IPS-18a (cell line): ENCODE results near the gene AASDHPPT.

Source experiments
- H3K27ac ChIP-seq: one replicate; pipeline ENCODE4 v1.5.1; 2013; ENCODE audit warnings: low read length
- H3K27me3 ChIP-seq: one replicate; pipeline ENCODE4 v1.6.1; 2013; ENCODE audit warnings: mild to moderate bottlenecking, low read length; ENCODE audit not compliant: control insufficient read depth, insufficient read depth
- H3K36me3 ChIP-seq: one replicate; pipeline ENCODE4 v1.6.1; 2013; ENCODE audit warnings: low read depth, low read length; ENCODE audit not compliant: control insufficient read depth
- H3K4me1 ChIP-seq: one replicate; pipeline ENCODE4 v1.6.1; 2013; ENCODE audit warnings: low read depth, low read length; ENCODE audit not compliant: control insufficient read depth
- H3K4me3 ChIP-seq: one replicate; pipeline ENCODE4 v1.5.1; 2013; ENCODE audit warnings: low read length
- H3K9ac ChIP-seq: one replicate; pipeline ENCODE4 v1.6.1; 2013; ENCODE audit warnings: mild to moderate bottlenecking, low read length, moderate library complexity
- H3K9me3 ChIP-seq: one replicate; pipeline ENCODE4 v1.6.1; 2013; ENCODE audit warnings: low read depth, low read length; ENCODE audit not compliant: control insufficient read depth

AASDHPPT gene

GRCh38 chr11:106131998-106132397, 54.5 kb downstream of the AASDHPPT start:
- H3K4me1 ChIP-seq, result no peaks in the 10 kb centered on the region
- no peak overlapping the region for H3K4me3 ChIP-seq
- H3K9me3 ChIP-seq, result no peaks in the 10 kb centered on the region
- H3K36me3 ChIP-seq, result no peaks in the 10 kb centered on the region
- H3K9ac ChIP-seq, result no peak overlapping the region
- H3K27ac ChIP-seq, result no peak overlapping the region
- H3K27me3 ChIP-seq, result no peaks in the 10 kb centered on the region

GRCh38 chr11:106132582-106133354, 55.3 kb downstream of the AASDHPPT start:
- no peak overlapping the region for H3K4me3 ChIP-seq
- no peaks in the 10 kb centered on the region for H3K4me1 ChIP-seq
- H3K27me3 ChIP-seq, result no peaks in the 10 kb centered on the region
- H3K27ac ChIP-seq, result no peak overlapping the region
- H3K9ac ChIP-seq, result no peak overlapping the region
- peaks cover under 1% of the 10 kb centered on the region for H3K9me3 ChIP-seq
- H3K36me3 ChIP-seq, result no peaks in the 10 kb centered on the region

- Histone ChIP-seq H3K9ac (no peak overlapping the region), H3K9me3 (peaks cover 3% of the 10 kb centered on the region), H3K27ac (no peak overlapping the region), H3K4me1 (no peaks in the 10 kb centered on the region), H3K36me3 (no peaks in the 10 kb centered on the region), H3K27me3 (no peaks in the 10 kb centered on the region), H3K4me3 (no peak overlapping the region)
Observed at GRCh38 chr11:106133529-106133928, 56.1 kb downstream of the AASDHPPT start.

- Histone ChIP-seq H3K27me3 (no peaks in the 10 kb centered on the region), H3K27ac (no peak overlapping the region)
Observed at GRCh38 chr11:106137061-106137460, 59.6 kb downstream of the AASDHPPT start.

GRCh38 chr11:106137758-106138157, 60.3 kb downstream of the AASDHPPT start:
- peaks cover 3% of the 10 kb centered on the region for H3K9me3 ChIP-seq
- H3K4me1 ChIP-seq, result no peaks in the 10 kb centered on the region
- H3K27ac ChIP-seq, result no peak overlapping the region
- H3K36me3 ChIP-seq, result no peaks in the 10 kb centered on the region
- H3K9ac ChIP-seq, result no peak overlapping the region
- H3K4me3 ChIP-seq, result no peak overlapping the region
- H3K27me3 ChIP-seq, result no peaks in the 10 kb centered on the region

More at GRCh38 chr11:106137061-106137460, 59.6 kb downstream of the AASDHPPT start:
- Histone ChIP-seq H3K9me3 (peaks cover 3% of the 10 kb centered on the region), H3K4me1 (no peaks in the 10 kb centered on the region), H3K4me3 (no peak overlapping the region), H3K36me3 (no peaks in the 10 kb centered on the region), H3K9ac (no peak overlapping the region)
